ENCODE results near the gene ATR.
A peak's percentile ranks its signal among the peaks of the same experiment; 100 is the strongest.
"Not testable (repeated sequence)": the region's sequence is repeated elsewhere in the genome, so short reads cannot be mapped to it uniquely, and the experiment has no call there.

ATR gene

GRCh38 chr3:142580061-142580423 lies 1.5 kb upstream of the ATR start:
- Histone ChIP-seq H4K20me1 (ENCODE audit: insufficient read depth) (0 out of 2 replicates have a peak, but pooled peaks cover 3% of the 10 kb centered on the region), H3K27ac (no peak overlapping the region), H3K36me3 (ENCODE audit: insufficient read depth) (peaks cover 4% of the 10 kb centered on the region; the same call in 1 of the 2 replicates), H3K79me2 (ENCODE audit: insufficient read depth, low read depth) (peaks cover 36% of the 10 kb centered on the region), H3K4me3 (IDR thresholded peaks at IDR 0.05; ENCODE audit: insufficient read depth, low read depth, low read length) (no peak overlapping the region), H2AFZ (ENCODE audit: low read depth) (peak overlapping the region; percentile 78; the same call in 1 of the 2 replicates), H3K4me2 (no peak overlapping the region; the same call in 1 of the 2 replicates), H3K9ac (no peak overlapping the region), H3K27me3 (ENCODE audit: insufficient read depth, low read depth) (no peaks in the 10 kb centered on the region), H3K4me1 (ENCODE audit: low read depth, poor library complexity, severe bottlenecking) (peaks cover 28% of the 10 kb centered on the region)
- no peak for TF ChIP-seq CTCF (conservative IDR thresholded peaks at IDR 0.05; ENCODE audit: low read depth, low read length)

- Histone ChIP-seq H2AFZ (ENCODE audit: low read depth) (peak overlapping the region; percentile 78), H3K79me2 (ENCODE audit: insufficient read depth, low read depth) (peaks cover 58% of the 10 kb centered on the region), H3K27ac (peak overlapping the region; percentile 92), H3K36me3 (ENCODE audit: insufficient read depth) (peaks cover 4% of the 10 kb centered on the region; the same call in 1 of the 2 replicates), H3K9ac (peak overlapping the region; percentile 94), H3K27me3 (ENCODE audit: insufficient read depth, low read depth) (no peaks in the 10 kb centered on the region), H4K20me1 (ENCODE audit: insufficient read depth) (0 out of 2 replicates have a peak, but pooled peaks cover 3% of the 10 kb centered on the region), H3K4me1 (ENCODE audit: low read depth, poor library complexity, severe bottlenecking) (peaks cover 40% of the 10 kb centered on the region), H3K4me2 (peak overlapping the region; percentile 58), H3K4me3 (IDR thresholded peaks at IDR 0.05; ENCODE audit: insufficient read depth, low read depth, low read length) (peak overlapping the region; percentile 93)
- no peak for TF ChIP-seq CTCF (conservative IDR thresholded peaks at IDR 0.05; ENCODE audit: low read depth, low read length)
These were observed 721 bp downstream of the ATR start for GRCh38 chr3:142577696-142578328.

GRCh38 chr3:142576792-142577191 lies 1.7 kb downstream of the ATR start:
- no peak for TF ChIP-seq CTCF (conservative IDR thresholded peaks at IDR 0.05; ENCODE audit: low read depth, low read length)
- Histone ChIP-seq H4K20me1 (ENCODE audit: insufficient read depth) (0 out of 2 replicates have a peak, but pooled peaks cover 3% of the 10 kb centered on the region), H2AFZ (ENCODE audit: low read depth) (no peak overlapping the region), H3K4me1 (ENCODE audit: low read depth, poor library complexity, severe bottlenecking) (peaks cover 40% of the 10 kb centered on the region), H3K27me3 (ENCODE audit: insufficient read depth, low read depth) (no peaks in the 10 kb centered on the region), H3K27ac (no peak overlapping the region), H3K4me3 (IDR thresholded peaks at IDR 0.05; ENCODE audit: insufficient read depth, low read depth, low read length) (no peak overlapping the region), H3K4me2 (peak overlapping the region; percentile 58), H3K36me3 (ENCODE audit: insufficient read depth) (peaks cover 4% of the 10 kb centered on the region; the same call in 1 of the 2 replicates), H3K79me2 (ENCODE audit: insufficient read depth, low read depth) (peaks cover 67% of the 10 kb centered on the region), H3K9ac (no peak overlapping the region)

- no peak for TF ChIP-seq CTCF (conservative IDR thresholded peaks at IDR 0.05; ENCODE audit: low read depth, low read length)
- no peak overlapping the region for H3K4me2 ChIP-seq
- H2AFZ ChIP-seq (ENCODE audit: low read depth): no peak overlapping the region
These were observed 3.9 kb downstream of the ATR start for GRCh38 chr3:142574665-142575064.

GRCh38 chr3:142574223-142574622 lies 4.3 kb downstream of the ATR start:
- H3K4me3 ChIP-seq (IDR thresholded peaks at IDR 0.05; ENCODE audit: insufficient read depth, low read depth, low read length); H2AFZ ChIP-seq (ENCODE audit: low read depth); H3K27me3 ChIP-seq (ENCODE audit: insufficient read depth, low read depth); H4K20me1 ChIP-seq (ENCODE audit: insufficient read depth); H3K9ac ChIP-seq; H3K36me3 ChIP-seq (ENCODE audit: insufficient read depth); H3K27ac ChIP-seq; H3K4me2 ChIP-seq: not testable (repeated sequence)
- peaks cover 84% of the 10 kb centered on the region for H3K79me2 ChIP-seq (ENCODE audit: insufficient read depth, low read depth)
- peaks cover 36% of the 10 kb centered on the region for H3K4me1 ChIP-seq (ENCODE audit: low read depth, poor library complexity, severe bottlenecking)

More at GRCh38 chr3:142574665-142575064, 3.9 kb downstream of the ATR start:
- Histone ChIP-seq H3K9ac (no peak overlapping the region), H3K36me3 (ENCODE audit: insufficient read depth) (peaks cover 4% of the 10 kb centered on the region; the same call in 1 of the 2 replicates), H3K27ac (no peak overlapping the region; the same call in 1 of the 2 replicates), H3K4me3 (IDR thresholded peaks at IDR 0.05; ENCODE audit: insufficient read depth, low read depth, low read length) (no peak overlapping the region), H3K4me1 (ENCODE audit: low read depth, poor library complexity, severe bottlenecking) (peaks cover 40% of the 10 kb centered on the region), H3K27me3 (ENCODE audit: insufficient read depth, low read depth) (no peaks in the 10 kb centered on the region), H3K79me2 (ENCODE audit: insufficient read depth, low read depth) (peaks cover 80% of the 10 kb centered on the region), H4K20me1 (ENCODE audit: insufficient read depth) (0 out of 2 replicates have a peak, but pooled peaks cover 3% of the 10 kb centered on the region)

GRCh38 chr3:142569422-142569821 lies 9.1 kb downstream of the ATR start:
- not testable (repeated sequence) for H3K9ac ChIP-seq; H3K4me1 ChIP-seq (ENCODE audit: low read depth, poor library complexity, severe bottlenecking); H4K20me1 ChIP-seq (ENCODE audit: insufficient read depth); H3K27ac ChIP-seq; H2AFZ ChIP-seq (ENCODE audit: low read depth); H3K4me2 ChIP-seq; H3K4me3 ChIP-seq (IDR thresholded peaks at IDR 0.05; ENCODE audit: insufficient read depth, low read depth, low read length); H3K36me3 ChIP-seq (ENCODE audit: insufficient read depth); H3K27me3 ChIP-seq (ENCODE audit: insufficient read depth, low read depth)
- H3K79me2 ChIP-seq (ENCODE audit: insufficient read depth, low read depth): peaks cover 46% of the 10 kb centered on the region

Data from KMS-11 (cell line).